HepG2 (cell line): ENCODE results near the gene EGFR. TPM values are rescaled to one million over a fixed set of nuclear protein-coding genes. Genes with fewer than 3 reads are reported as not detected.

Experiments
- AGO1 ChIP-seq: fragments of 200-400 bp; formaldehyde crosslinking; IDR thresholded peaks from 2 replicates; pipeline ENCODE4 v1.6.1; 2017; ENCODE audit warnings: mild to moderate bottlenecking, low read depth, low read length, moderate library complexity; ENCODE audit not compliant: poor library complexity, severe bottlenecking
- ARID4A ChIP-seq: sonication (generic); formaldehyde crosslinking; IDR thresholded peaks from 2 replicates; pipeline ENCODE4 v1.5.0; 2020; ENCODE audit warnings: mild to moderate bottlenecking, missing genetic modification reagents, borderline replicate concordance
- ATF2 ChIP-seq: sonication (generic); formaldehyde crosslinking; IDR thresholded peaks from 2 replicates; pipeline ENCODE4 v1.4.0; 2020; ENCODE audit warnings: missing genetic modification reagents
- ETS1 ChIP-seq: sonication (generic); formaldehyde crosslinking; IDR thresholded peaks from 2 replicates; pipeline ENCODE4 v1.4.0; 2020; ENCODE audit warnings: missing genetic modification reagents
- HNRNPK ChIP-seq: fragments of 200-400 bp; formaldehyde crosslinking; IDR thresholded peaks from 2 replicates; pipeline ENCODE4 v1.6.1; 2018; ENCODE audit warnings: low read length, low read depth, moderate library complexity, mild to moderate bottlenecking; ENCODE audit not compliant: poor library complexity, severe bottlenecking
- KMT2A ChIP-seq: sonication (generic); formaldehyde crosslinking; IDR thresholded peaks from 2 replicates; pipeline ENCODE4 v1.4.0; 2020; ENCODE audit warnings: missing genetic modification reagents
- LCORL ChIP-seq, 2 experiments: fragments of 450-650 bp in 1 of 2; sonication (generic) in 1 of 2; formaldehyde crosslinking in 1 of 2; IDR thresholded peaks; 2 replicates each; pipeline versions ENCODE4 v1.5.0 to v1.6.1; 2017 to 2020; ENCODE audit warnings: antibody characterized with exemption in 1 of 2, missing genetic modification reagents in 1 of 2
- PAF1 ChIP-seq: IDR thresholded peaks from 2 replicates; pipeline ENCODE4 v1.6.1; 2016; ENCODE audit warnings: missing genetic modification reagents, missing compliant biosample characterization
- POLR2AphosphoS5 ChIP-seq: IDR thresholded peaks from 2 replicates; pipeline ENCODE4 v1.6.1; 2012; ENCODE audit warnings: low read depth, low read length
- TBX2 ChIP-seq: sonication (generic); formaldehyde crosslinking; IDR thresholded peaks from 2 replicates; pipeline ENCODE4 v1.5.0; 2020; ENCODE audit warnings: missing genetic modification reagents, mild to moderate bottlenecking, borderline replicate concordance
- TCF12 ChIP-seq, 2 experiments: fragments of 450-650 bp in 1 of 2; sonication (generic) in 1 of 2; formaldehyde crosslinking in 1 of 2; IDR thresholded peaks; 2 replicates each; pipeline versions ENCODE4 v1.6.1 to v1.8.0; 2017 to 2022; ENCODE audit warnings: antibody characterized with exemption in 1 of 2, mild to moderate bottlenecking in 1 of 2, missing genetic modification reagents in 1 of 2, moderate library complexity in 1 of 2
- ZBTB42 ChIP-seq: sonication (generic); formaldehyde crosslinking; IDR thresholded peaks from 2 replicates; pipeline ENCODE4 v1.5.0; 2020; ENCODE audit warnings: mild to moderate bottlenecking, missing genetic modification reagents
- ZBTB7A ChIP-seq: sonication (generic); formaldehyde crosslinking; IDR thresholded peaks from 2 replicates; pipeline ENCODE4 v1.8.0; 2022; ENCODE audit warnings: mild to moderate bottlenecking, missing genetic modification reagents
- ZNF569 ChIP-seq: sonication (generic); formaldehyde crosslinking; IDR thresholded peaks from 2 replicates; pipeline ENCODE4 v1.5.0; 2020; ENCODE audit warnings: mild to moderate bottlenecking, missing genetic modification reagents, moderate library complexity, borderline replicate concordance
- ZNF615 ChIP-seq: sonication (generic); formaldehyde crosslinking; IDR thresholded peaks from 2 replicates; pipeline ENCODE4 v1.5.0; 2020; ENCODE audit warnings: mild to moderate bottlenecking, missing genetic modification reagents, borderline replicate concordance
- ZNF616 ChIP-seq: sonication (generic); formaldehyde crosslinking; IDR thresholded peaks from 2 replicates; pipeline ENCODE4 v1.5.0; 2020; ENCODE audit warnings: low read depth, mild to moderate bottlenecking, missing genetic modification reagents
- ZNF710 ChIP-seq: sonication (generic); formaldehyde crosslinking; IDR thresholded peaks from 2 replicates; pipeline ENCODE4 v1.5.0; 2020; ENCODE audit warnings: mild to moderate bottlenecking, missing genetic modification reagents, borderline replicate concordance
- ZNF713 ChIP-seq: sonication (generic); formaldehyde crosslinking; IDR thresholded peaks from 2 replicates; pipeline ENCODE4 v1.4.0; 2020; ENCODE audit warnings: mild to moderate bottlenecking, missing genetic modification reagents
- polyA plus RNA-seq, 8 experiments: library from polyadenylated mRNA; depleted of rRNA in 3 of 8; stranded (reverse) in 7 of 8; unstranded in 1 of 8; fragments of >200 nt; fragmentation: Illumina TruSeq in 4 of 8; extraction: Trizol in 4 of 8; gene quantifications; 2 replicates each; pipeline versions ENCODE4 v1.2.1 to v1.2.3, GENCODE V29; 2011 to 2016; ENCODE audit warnings: low read depth in 4 of 8, missing spikeins in 1 of 8, mixed read lengths in 1 of 8; ENCODE audit not compliant: insufficient read depth in 1 of 8
- total RNA-seq, 5 experiments: library from RNA; depleted of rRNA; stranded (reverse); fragments of >200 nt; fragmentation: Illumina TruSeq; extraction: Trizol; gene quantifications; 2 replicates each; pipeline ENCODE4 v1.2.3, GENCODE V29; 2016; ENCODE audit warnings: low read depth in 1 of 5

EGFR gene
- total and polyA plus RNA-seq, 2 of the 13 experiments (the other 11 are each of a cell fraction or from before 2014, with no cell fraction given): 7.0 to 10.0 TPM

- TF ChIP-seq ARID4A (CRISPR knock-in tag) (peak; percentile 55; the same call in 1 of the 2 replicates), PAF1 (CRISPR knock-in tag) (no peak), ZNF616 (no peak), ETS1 (CRISPR knock-in tag) (no peak), ZNF615 (no peak), ZBTB7A (CRISPR knock-in tag) (no peak), LCORL (IDR thresholded peaks at IDR 0.05) (no peak), LCORL (CRISPR knock-in tag; IDR thresholded peaks at IDR 0.05) (peak; percentile 86), ZNF710 (CRISPR knock-in tag) (peak; percentile 36; the same call in 1 of the 2 replicates), HNRNPK (no peak), ZBTB42 (no peak), TBX2 (CRISPR knock-in tag) (peak; percentile 30; the same call in 1 of the 2 replicates), TCF12 (IDR thresholded peaks at IDR 0.05) (no peak), TCF12 (CRISPR knock-in tag; IDR thresholded peaks at IDR 0.05) (0 out of 2 replicates have a peak, but pooled peaks have one; percentile 57), POLR2AphosphoS5 (no peak), AGO1 (no peak), KMT2A (CRISPR knock-in tag) (no peak), ZNF569 (no peak), ZNF713 (CRISPR knock-in tag) (no peak), ATF2 (CRISPR knock-in tag) (no peak)
These were observed 112.5 kb downstream of the EGFR start (continued) for GRCh38 chr7:55131142-55131929.
